Fibroblast of lung (primary cell): ENCODE results near the gene ST6GALNAC2.

Experiments used
- CTCF ChIP-seq, 2 donors: IDR thresholded peaks in 1 of 2; conservative IDR thresholded peaks in 1 of 2; 1 replicate in 1 of 2; 2 replicates in 1 of 2; pipeline ENCODE4 v1.5.1; 2011 to 2012; ENCODE audit warnings: low read length in 2 of 2, control low read depth in 1 of 2, inconsistent platforms in 1 of 2, low read depth in 1 of 2, mild to moderate bottlenecking in 1 of 2
- EZH2 ChIP-seq: IDR thresholded peaks from 2 replicates; pipeline ENCODE4 v1.5.1; 2012; ENCODE audit warnings: low read length, control low read depth, mild to moderate bottlenecking; ENCODE audit errors: missing control alignments

- TF ChIP-seq CTCF (conservative IDR thresholded peaks at IDR 0.05 in 1 of 2, IDR thresholded peaks at IDR 0.05 in 1 of 2; ENCODE audit: low read depth in 1 of 2, low read length in 2 of 2), result no peak
- no peak for TF ChIP-seq EZH2
Measured at GRCh38 chr17:76539631-76540271, 45.9 kb downstream of the ST6GALNAC2 start, which contains the start of gene PRCD.
